Vagina (tissue), 2 donors: Measurements from ENCODE around the gene MARVELD1.

ENCODE experiments used
- CTCF ChIP-seq, 3 experiments: fragments of 450-650 bp in 2 of 3; fragments of 200-600 bp in 1 of 3; sonication (generic) in 1 of 3; IDR thresholded peaks; one replicate each; pipeline ENCODE4 v1.5.1; 2017 to 2019; ENCODE audit warnings: antibody characterized with exemption in 3 of 3, mild to moderate bottlenecking in 2 of 3, moderate library complexity in 2 of 3
- POLR2A ChIP-seq, 2 donors: fragments of 450-650 bp; IDR thresholded peaks; one replicate each; pipeline ENCODE4 v1.6.1; 2017; ENCODE audit warnings: antibody characterized with exemption in 2 of 2, mild to moderate bottlenecking in 2 of 2, moderate library complexity in 2 of 2
- POLR2AphosphoS5 ChIP-seq, 2 donors: sonication (generic); formaldehyde crosslinking; IDR thresholded peaks; one replicate each; pipeline ENCODE4 v1.9.0; 2017; ENCODE audit warnings: antibody characterized with exemption in 2 of 2, mild to moderate bottlenecking in 2 of 2, low read depth in 1 of 2; ENCODE audit not compliant: insufficient read depth in 1 of 2

GRCh38 chr10:97711640-97712572 lies 1.6 kb upstream of the MARVELD1 start:
- TF ChIP-seq POLR2A (IDR thresholded peaks at IDR 0.05) (no peak), CTCF (IDR thresholded peaks at IDR 0.05) (no peak), POLR2AphosphoS5 (IDR thresholded peaks at IDR 0.05; ENCODE audit: insufficient read depth in 1 of 2, low read depth in 1 of 2) (no peak)
